ENCODE data around the gene THTPA. TPM values are rescaled to one million over a fixed set of nuclear protein-coding genes. Genes with fewer than 3 reads are reported as not detected.
A peak's percentile ranks its signal among the peaks of the same experiment; 100 is the strongest.

THTPA gene
- total and polyA plus RNA-seq, 2 of the 13 experiments (the other 11 are each of a cell fraction or from before 2014, with no cell fraction given), result 7.4 to 8.7 TPM

- peak; percentile 68; the same call in 1 of the 2 replicates for TF ChIP-seq HMGXB3 (CRISPR knock-in tag; IDR thresholded peaks at IDR 0.05; ENCODE audit: borderline replicate concordance)
- TF ChIP-seq ATF5 (CRISPR knock-in tag; IDR thresholded peaks at IDR 0.05; ENCODE audit: low read depth), result peak; percentile 97
- 0 out of 2 replicates have a peak, but pooled peaks have one; percentile 52 for TF ChIP-seq SIX1 (CRISPR knock-in tag; IDR thresholded peaks at IDR 0.05; ENCODE audit: borderline replicate concordance)
- TF ChIP-seq ZNF614 (CRISPR knock-in tag; IDR thresholded peaks at IDR 0.05; ENCODE audit: borderline replicate concordance), result peak; percentile 73; the same call in 1 of the 2 replicates
- TF ChIP-seq HIVEP1 (CRISPR knock-in tag; IDR thresholded peaks at IDR 0.05), result peak; percentile 81
- TF ChIP-seq ZNF775 (CRISPR knock-in tag; IDR thresholded peaks at IDR 0.05; ENCODE audit: borderline replicate concordance), result peak; percentile 94
- TF ChIP-seq NFATC3 (CRISPR knock-in tag; IDR thresholded peaks at IDR 0.05), result peak; percentile 84; the same call in 1 of the 2 replicates
- TF ChIP-seq EEA1 (CRISPR knock-in tag; IDR thresholded peaks at IDR 0.05; ENCODE audit: borderline replicate concordance), result peak; percentile 86
- TF ChIP-seq ZNF512 (CRISPR knock-in tag; IDR thresholded peaks at IDR 0.05), result peak; percentile 92
- TF ChIP-seq AHDC1 (CRISPR knock-in tag; IDR thresholded peaks at IDR 0.05; ENCODE audit: borderline replicate concordance), result peak; percentile 35
- peak; percentile 26; the same call in 1 of the 2 replicates for TF ChIP-seq ZNF652 (CRISPR knock-in tag; IDR thresholded peaks at IDR 0.05; ENCODE audit: borderline replicate concordance, low read depth)
- TF ChIP-seq ATF2 (CRISPR knock-in tag; IDR thresholded peaks at IDR 0.05), result peak; percentile 44; the same call in 1 of the 2 replicates
- peak; percentile 96 for TF ChIP-seq ZNF234 (CRISPR knock-in tag; conservative IDR thresholded peaks at IDR 0.05)
Observed at GRCh38 chr14:23583761-23584526, 27.9 kb downstream of the THTPA start (continued).

Data from HepG2 (cell line).